ENCODE measurements around the gene TF.

Gene TF

DNA sequence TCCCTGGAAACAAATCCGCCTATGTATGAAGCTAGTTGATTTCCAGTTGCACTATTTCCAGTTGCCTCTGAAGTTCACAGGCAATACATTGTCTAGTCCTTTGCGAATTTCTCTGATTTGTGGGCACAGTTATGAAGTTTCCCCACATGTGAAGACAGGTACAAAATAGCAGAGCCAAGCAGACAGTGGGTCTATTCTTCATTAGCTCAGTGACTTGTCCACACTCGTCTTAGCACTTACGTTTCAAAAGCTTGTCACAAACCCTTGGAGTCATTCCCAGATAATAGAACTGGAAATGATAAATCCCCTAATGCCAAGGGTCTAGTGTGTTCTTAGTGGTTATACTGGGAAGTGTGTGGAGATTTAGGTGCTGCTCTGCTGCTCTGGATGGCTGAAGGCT lies 73.9 kb downstream of the TF start:
- no peak for DNase-seq

DNA sequence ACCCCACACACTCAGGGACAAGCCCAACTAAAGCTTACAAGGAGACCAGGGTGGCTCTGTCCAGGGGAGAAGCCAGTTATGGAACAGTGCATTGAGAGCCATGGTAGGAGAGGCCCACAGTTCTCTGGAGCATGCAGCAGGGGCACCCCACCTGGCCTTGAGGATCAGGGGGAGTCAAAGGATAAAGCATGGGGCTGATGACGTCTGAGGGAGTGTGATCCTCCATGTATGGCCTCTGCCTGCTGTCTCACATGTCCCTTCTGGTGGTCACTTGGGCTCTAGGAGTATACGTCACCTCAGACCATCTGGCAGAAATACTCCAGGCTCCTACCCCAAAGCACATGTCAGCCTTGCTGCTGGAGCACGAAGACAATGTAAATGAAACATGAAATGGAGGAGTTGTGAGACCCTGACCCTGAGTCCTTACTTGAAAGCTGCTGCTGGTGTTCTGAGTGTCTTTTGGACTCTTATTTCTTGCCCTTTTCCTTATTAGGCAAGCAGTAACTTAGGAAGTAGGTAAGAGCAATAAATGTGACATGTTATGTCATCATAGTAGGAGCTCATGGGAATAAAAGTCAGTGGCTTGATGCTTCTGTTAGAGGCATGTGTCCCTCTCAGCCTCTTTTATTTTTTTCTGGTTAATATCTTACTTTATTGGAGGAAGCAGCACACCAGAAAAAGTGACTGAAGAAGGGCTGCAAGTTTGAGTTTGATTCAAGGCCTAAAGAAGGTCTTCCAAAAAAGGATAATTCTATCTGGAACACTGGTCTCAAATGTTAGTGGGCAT lies 74.9 kb downstream of the TF start:
- DNase-seq = no peak

DNA sequence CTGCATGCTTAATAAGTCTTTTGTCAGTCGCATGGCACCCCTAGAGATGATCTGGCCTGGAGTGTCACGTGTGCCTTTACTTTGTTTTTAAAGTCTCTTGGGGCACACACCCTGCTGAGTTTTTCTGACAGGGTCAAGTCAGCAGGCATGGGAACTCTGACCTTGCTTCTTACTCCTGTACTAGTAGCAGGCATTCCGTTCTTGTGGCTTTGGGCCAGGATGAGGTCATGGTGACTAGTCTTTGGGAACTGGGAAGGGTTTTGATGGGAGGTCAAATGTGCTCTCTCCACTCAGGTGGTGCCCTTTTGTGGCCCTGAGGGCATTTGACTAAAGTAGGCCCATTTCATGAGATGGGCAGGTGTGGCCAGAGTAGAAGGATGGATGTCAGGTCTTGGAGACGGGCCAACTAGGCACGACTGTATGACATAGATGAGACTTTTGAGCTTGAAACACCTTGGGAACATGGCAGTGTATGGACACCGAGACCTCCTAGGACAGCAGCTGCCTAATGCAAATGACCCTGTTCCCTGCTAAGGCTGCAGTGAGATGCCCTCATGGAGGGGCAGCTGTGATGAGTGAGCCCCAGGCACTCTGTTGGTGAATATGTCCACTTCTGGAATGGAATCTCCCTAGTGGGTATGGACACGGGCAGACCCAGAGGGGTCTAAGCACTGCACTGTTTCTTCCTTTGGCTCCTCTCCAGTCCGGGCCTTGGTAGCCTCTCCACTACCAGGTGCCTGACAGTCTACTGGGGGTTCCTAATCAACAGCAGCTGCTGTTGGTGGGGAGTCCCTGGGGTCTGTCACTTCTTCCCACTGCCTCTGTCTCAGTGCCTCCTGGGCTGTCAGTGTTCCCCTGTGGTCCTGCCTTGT lies 75.8 kb downstream of the TF start:
- no peak for DNase-seq

DNA sequence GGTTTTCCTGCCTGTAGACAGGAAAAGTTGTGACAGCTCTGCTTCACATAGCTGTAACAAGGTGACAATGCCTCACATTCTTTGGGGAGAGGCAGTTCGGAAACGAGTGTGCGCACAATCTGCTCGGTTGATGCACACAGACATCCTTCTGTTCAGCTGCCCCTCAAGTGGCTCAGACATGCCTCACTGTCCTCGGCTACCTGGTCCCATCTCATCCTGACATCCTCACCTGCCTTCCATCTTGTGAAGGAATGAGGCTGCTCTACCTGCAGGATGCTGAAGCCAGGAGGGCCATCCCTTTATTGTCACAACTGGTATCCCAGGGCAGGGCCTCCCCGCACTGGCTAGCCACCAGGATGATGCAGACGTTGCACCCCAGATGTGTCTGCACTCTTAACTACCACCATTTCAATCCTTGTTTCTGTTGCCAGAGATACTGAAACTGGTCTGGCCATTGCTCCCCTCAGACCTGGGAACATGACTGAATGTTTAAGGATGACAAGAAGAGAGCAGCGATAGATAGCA lies 78.8 kb downstream of the TF start:
- no peak for DNase-seq

DNA sequence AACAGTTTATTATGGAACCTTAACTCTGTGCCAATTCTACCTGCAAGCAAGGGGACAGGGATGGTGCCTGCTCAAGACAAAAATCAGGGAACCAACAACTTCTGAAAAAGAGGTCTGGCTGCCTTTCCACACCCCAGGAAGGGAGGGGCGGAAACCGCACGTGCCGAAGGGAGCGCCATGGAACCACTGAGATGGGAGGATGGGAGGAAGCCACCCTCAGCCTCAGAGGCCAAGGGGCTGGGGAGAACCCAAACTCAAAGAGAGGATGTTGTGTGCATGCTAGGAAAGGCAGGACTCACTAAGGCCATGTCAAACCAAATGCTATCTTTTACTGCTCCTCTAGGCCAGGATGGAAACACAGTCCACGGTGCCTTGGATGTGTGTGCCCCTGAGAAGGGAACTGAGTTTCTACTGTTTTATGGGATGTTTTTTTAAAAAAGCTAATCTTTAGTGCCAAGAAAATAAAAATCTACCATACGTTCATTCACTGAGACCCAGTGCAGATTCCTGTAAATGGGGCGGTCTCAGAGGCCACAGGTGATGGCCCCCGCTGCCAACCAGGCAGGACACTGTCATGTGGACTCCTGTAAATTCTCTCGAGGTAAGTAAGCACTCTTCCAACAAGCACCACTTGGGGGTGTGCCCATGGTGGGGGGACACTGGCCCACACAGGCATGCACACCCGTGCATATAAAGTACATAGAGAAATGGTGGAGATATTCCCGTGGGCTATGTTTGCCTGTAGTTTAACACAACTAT lies 80.0 kb downstream of the TF start:
- DNase-seq = no peak

DNA sequence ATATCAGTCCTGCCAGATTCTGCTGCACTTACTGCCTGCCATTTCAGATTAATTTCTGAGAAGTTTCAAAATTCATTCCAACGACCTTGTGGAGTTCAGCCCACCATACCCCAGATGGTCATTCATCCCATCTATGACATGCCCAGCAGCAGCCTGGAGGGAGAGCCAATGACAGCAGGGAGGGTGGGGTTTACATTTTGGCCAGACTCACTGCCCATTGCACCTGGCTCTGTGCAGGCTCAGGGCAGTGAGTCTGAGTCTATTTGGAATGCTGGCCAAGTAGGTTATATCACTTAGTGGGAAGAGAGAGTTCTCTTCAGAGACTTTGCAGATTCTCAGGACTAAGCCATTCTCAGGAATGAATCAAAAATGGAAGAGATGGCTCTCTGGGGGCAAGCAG lies 80.9 kb downstream of the TF start:
- no peak for DNase-seq

DNA sequence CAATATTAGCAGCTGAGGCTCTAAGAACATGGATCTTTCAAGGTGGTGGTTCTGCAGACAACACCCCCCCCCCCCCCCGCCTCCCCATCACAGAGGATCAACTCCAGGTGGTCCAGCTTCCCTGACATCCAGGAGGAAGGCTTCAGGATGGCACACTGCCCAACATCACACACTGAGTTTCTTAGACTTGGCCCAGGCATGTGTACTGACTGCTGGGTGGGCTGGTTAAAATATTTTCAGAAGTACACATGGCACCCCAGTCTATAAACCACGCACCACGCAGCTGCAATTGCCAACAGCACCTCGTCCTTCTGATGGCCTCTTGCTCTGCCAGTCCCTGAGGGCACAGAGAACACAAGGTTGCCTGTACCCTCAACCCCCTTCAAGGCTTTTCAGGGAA lies 81.5 kb downstream of the TF start:
- no peak for DNase-seq

DNA sequence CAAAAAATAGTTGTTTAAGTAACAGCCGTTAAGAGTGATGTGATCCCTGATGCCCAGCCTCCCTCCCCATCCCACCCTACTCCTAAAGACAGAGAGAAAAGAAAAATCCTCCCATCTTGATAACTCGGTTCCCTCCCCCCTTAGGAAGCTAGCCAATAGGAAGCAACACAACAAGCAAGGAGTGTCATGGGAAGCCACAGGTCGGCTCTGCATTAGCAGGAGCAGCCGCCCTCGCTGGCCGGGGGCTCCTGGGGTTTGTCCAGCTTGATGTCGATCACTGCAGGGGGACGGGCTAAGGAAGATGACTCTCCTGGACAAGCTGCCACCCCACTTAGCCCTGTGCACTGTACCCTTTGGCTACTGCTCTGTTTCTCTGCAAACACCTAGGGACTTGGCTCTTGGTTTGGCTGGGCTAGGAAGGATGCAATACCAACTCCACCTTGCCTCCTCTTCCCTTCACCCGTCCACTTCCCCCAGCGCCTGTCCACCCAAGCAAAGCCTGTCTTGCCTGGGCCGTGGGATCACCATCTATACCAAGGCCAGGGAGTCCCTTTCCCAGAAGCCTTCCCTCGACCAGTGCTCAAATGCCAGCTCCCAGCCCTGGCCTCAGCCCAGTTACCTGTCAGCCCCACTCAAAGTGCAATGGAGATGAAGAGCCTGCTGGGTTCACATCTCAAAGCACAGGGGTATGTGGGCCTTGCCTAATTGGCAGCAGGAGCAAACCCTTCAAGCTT lies 82.5 kb downstream of the TF start:
- no peak for DNase-seq

DNA sequence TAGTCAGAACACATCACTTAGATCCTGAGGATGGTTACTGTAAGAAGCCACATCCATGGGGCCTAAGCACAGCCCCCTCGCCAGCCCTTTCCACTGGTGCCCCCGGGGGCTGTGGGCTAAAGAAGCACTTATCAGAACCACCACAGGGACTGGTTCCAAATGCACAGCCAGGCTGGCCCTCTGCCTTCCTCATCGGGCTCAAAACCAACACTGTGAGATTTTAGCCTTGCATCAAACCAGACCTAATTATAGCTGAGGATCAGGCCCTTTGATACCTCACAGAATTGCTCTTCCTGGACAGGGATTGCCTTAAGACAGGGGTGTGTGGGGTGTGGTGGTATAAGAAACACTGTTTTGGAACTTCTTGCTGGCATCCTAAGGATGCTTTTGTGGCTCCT lies 83.1 kb downstream of the TF start:
- DNase-seq = no peak

DNA sequence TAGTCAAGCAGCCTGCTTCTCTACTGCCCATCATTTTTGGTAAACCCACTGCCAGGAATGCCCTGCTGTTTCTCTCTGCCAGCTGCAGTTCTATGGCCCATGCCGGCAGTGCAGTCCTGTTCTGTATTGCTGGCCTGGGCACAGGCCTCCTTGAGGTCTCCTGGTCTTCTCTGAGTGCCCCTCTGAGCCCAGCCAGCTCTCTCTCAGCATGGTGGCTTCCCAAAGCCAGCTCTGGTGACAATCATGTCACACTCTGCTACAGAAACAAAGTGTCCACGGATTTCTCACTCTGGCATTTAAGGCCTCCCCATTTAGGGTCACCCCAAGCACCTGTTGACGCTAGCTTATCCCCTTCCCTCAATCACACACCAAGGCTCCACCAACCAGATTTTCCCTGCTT lies 83.9 kb downstream of the TF start:
- no peak for DNase-seq

DNA sequence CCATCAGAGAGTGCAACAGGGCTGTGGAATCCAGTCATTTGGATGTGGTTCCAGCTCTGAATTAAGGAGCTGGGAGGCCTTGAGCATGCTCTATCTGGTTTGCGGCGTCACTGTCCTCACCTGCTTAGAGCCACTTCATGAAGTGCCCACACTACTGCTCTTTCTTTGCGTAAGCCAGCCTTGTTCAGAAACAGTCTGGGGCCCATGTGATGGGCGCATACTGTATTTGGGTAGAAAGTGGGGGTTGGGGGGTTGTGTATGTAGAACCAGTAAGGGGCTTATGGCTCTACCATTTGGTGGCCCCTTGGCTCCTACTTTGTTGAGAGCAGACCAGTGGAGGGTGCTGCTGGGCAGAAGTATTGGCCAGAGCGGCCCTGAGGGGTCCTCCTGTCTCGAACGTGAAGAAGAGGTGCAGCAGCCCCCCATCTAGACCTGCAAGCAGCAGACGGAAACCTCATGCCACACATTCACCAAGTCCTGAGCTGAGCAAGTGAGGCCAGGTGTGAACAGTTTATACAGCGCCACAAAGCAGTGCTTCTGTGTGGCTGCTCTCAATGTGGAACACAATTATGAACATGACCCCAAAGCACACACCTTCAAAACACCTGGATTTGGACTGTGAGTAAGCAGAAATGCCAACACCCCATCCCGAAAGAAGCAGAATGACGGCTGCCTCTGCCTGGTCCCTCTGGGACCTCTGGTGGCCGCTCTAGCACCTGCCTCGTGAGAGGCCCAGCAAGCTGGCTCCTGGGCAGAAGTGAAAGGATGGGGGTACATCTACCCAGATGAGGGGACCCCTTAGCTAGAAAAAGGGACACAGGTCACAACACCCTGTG lies 86.0 kb downstream of the TF start:
- no peak for DNase-seq

DNA sequence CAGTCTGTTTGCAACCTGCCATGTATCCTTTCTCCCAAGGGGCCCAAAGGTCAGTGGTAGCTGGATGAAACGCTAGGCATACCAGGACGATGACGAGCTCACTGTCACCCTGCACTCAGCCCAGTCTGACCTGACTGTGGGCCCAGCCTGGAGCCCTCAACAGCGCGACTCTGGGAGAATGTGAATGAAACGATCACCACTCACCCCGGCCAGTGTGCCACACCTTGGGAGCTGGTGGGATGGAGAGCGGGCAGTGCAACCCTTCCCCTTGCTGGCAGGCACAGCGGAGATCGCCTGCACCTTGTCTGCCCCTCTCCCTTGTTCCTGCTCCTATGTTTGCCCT lies 86.6 kb downstream of the TF start:
- DNase-seq = no peak

DNA sequence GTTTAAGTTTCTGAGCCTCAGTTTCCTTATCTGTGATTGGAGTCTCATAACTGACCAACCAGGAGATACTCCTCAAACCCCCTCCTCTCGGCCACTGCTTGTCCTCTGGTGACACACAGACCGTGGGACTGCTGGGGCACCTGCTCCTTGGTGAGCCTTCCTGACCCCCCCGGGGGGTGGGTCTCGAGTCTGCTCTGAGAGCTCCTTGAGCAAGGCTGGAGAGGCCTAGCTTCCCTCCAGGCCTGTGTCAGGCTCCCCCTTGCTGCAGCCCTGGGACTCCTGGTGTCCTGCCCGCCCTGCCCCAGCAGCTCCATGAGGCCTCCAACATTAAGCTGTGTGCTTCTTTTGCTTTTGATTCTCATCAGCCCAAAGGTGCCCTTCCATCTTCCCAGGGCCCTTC lies 87.1 kb downstream of the TF start:
- DNase-seq = no peak

DNA sequence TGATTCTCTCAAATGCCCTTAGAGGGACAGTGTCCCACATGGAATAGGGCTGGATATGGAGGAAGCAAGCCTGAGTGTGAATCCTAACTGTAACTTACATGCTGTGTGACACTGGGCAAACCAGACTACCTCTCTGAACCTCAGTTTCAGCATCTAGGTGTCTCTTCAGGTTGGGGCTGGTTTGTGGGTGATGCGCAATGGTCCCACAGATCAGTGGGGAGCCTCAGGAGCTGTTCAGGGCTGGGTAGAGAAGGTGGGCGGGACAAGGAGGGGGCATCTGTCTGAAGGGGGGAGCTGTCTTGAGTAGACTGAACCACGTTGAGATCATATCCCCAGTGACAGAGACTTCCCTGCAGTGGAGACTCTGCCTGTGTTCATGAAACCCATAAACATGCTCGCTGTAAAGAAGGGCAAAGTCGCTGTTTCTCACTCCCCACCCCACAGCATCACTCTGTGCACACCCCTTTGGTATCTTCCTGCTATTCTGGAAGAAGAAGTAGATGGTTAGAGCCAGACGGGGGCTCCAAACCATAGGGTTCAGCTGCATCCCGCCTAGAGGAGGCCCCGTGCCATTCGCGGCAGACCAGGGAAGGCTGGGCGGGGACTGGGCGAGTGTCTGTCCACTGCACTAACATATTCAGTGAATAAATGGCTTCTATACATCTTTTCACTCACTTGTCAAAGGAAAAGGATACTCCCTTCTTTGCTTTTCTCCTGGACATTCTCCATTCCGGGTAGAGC lies 87.9 kb downstream of the TF start:
- DNase-seq = no peak

DNA sequence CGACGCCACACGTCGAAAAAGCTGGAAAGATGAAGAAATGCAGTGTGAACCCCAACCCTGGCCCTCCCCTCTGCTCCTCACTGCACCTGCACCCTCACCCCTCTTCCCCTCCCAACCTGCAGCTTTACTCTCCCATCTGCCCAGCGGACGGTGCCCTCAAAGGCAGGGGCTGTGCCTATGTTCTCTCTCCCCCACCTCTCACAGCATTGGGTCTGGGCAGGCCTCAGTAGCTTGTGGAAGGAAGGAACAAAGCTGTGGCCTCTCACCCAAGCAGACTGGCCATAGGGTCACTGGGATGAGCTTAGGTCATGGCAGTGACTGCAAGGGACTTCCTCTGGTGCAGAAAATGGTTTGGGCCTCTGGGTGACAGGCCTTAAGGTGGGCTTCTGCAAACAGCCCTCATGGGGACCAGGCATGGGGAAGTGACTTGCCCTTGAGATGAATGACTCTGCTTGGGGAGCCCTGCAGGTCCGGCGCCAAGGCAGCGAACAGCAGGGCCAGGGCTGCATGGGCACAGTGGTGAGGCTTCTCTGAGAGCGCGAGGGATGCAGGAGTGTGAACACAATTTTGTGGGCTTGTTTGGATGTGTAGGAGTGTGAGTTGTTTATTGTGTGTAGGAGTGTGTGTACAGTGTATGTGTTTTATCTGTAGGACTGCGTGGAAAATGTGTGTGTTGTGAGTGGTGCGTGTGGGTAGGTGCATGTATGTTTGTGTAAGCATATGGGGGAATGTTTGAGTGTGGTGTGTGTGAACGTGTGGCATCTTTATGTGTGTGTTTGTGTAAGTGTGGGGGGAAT lies 88.6 kb downstream of the TF start:
- DNase-seq = no peak

DNA sequence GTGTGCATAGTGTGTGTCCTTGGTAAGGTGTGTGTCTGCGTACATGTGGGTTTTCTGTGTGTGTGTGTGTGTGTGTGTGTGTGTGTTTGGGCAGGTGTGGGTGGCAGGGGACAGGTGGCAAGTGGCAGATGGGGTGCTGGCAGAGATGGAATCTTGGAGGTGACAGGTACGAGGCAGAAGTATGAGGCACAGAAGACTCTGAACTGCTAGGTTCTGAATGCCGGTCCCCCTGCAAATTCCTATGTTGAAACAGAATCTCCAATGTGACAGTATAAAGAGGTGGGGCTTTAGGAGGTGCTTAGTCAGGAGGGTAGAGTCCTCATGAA lies 89.2 kb downstream of the TF start:
- no peak for DNase-seq

DNA sequence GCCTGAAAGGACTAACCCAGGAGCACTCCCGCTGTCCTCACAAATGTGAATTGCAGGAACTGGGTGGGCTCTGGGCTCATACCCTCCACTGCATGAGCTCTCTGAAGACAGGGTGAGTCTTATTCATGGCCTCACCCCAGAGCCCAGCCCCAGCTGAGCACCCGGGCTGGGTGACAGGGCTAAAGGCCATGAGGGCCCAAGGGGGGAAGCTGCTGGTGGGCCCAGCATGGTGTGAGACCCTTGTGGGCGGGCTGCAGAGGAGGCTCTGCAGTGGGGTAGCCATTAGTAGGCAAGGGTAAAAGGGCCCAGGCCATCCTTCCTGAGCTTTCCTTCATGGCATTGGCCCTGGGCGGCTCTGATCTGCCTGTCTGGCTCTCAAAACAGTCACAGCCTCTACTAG lies 89.8 kb downstream of the TF start:
- no peak for DNase-seq

DNA sequence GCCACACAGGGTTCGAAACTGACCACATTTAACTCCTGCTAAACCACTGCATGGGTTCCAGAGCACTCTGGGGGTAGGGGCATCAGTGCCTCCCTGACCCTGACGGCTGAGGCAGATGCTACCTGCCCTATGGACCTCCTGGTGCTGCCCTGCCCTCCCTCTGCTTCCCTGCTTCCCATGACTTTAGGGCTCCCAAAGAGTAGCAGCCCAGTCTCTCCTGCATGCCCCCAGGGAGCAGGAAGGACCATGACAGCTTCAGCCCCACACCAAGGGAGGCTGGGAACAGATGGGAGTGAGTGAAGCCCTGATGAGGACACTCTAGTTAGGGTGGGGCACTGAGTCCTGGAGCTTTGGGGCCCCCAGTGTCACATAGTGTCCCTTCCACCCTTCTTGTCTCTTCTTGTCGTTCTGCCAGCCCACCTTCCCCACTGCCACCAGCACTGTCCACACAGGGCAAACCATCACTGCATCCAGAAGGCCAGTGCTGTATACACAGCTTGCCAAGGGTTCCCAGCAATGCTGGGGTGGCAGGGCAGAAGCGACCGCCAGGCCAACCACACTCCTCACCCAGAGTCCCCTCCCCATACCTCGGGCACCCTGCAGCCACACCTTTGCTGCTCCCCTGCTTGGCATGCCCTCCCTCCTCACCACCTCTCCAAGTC lies 90.4 kb downstream of the TF start:
- no peak for DNase-seq

DNA sequence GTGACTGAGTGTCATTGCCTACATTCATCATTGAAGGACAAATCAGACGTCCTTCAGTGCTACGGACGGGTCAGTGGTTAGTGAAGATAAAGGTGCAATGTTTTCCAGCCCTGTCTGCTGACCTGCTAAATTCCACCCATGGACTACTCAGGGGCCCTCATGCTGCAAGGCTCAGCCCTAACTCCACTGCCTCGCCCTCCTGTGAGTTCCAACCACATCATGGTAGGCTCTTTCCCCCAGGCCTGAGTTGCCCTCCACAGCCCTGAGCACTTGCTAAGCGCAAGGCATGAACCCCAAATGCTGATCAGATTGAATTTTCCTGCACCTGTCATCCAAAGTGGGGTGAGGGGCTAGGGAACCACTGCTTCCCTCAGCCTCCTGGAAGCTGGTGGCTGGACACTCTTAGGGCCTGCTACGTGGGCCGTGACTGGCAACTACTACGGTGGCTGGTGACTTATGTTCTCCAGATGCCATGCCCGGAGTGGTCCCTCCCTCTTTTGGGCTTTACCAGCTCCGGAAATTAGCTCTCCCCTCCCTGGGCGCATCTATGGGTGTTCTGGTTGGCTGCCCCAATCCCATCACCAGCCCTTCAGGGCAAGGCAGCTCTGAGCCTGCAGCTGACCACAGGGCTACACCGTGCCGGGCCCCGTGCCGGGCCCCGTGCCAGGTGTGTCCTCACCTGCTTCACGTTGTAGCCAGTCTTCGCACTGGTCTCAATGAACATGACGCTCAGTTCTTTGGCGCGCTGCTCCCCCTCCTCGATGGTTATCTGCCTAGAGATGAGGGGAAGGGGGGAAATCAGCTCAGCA lies 91.5 kb downstream of the TF start:
- DNase-seq = no peak

All from CD4-positive, alpha-beta T cell treated with Interleukin-1 beta for 1 hour (primary cell).